ENCODE results near the gene COA4.

- TF ChIP-seq, protein P1, sequence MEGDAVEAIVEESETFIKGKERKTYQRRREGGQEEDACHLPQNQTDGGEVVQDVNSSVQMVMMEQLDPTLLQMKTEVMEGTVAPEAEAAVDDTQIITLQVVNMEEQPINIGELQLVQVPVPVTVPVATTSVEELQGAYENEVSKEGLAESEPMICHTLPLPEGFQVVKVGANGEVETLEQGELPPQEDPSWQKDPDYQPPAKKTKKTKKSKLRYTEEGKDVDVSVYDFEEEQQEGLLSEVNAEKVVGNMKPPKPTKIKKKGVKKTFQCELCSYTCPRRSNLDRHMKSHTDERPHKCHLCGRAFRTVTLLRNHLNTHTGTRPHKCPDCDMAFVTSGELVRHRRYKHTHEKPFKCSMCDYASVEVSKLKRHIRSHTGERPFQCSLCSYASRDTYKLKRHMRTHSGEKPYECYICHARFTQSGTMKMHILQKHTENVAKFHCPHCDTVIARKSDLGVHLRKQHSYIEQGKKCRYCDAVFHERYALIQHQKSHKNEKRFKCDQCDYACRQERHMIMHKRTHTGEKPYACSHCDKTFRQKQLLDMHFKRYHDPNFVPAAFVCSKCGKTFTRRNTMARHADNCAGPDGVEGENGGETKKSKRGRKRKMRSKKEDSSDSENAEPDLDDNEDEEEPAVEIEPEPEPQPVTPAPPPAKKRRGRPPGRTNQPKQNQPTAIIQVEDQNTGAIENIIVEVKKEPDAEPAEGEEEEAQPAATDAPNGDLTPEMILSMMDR (IDR thresholded peaks at IDR 0.05): no peak
- no peak for TF ChIP-seq POLR2A (IDR thresholded peaks at IDR 0.05)
- no peak for TF ChIP-seq EP300 (IDR thresholded peaks at IDR 0.05)
Measured at GRCh38 chr11:73916435-73916834, 39.8 kb upstream of the COA4 start.
